ENCODE data around the gene ADCY5.

DNA sequence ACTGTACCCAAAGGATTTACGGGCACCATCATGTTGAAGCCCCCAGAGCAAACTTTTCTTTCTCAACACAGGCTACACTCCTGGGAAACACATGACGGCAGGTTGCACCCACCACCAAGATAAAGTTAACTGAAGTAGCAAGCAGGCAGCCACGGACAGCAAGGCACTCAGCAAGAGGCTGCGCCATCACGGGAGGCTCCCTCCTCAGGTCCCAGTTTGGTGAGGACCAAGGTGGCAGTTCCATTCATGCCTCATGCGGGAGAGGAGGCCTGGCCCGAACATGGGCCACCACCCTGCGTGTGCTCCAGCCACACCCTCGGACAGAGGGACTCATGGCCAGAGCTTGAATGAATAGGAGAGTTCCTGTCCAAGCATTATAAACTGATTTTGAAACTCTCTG, 6.8 kb downstream of the ADCY5 start:
- TF ChIP-seq POLR2AphosphoS5 (IDR thresholded peaks at IDR 0.05) (no peak), POLR2A (IDR thresholded peaks at IDR 0.05) (no peak)
- TF ChIP-seq, protein P1, sequence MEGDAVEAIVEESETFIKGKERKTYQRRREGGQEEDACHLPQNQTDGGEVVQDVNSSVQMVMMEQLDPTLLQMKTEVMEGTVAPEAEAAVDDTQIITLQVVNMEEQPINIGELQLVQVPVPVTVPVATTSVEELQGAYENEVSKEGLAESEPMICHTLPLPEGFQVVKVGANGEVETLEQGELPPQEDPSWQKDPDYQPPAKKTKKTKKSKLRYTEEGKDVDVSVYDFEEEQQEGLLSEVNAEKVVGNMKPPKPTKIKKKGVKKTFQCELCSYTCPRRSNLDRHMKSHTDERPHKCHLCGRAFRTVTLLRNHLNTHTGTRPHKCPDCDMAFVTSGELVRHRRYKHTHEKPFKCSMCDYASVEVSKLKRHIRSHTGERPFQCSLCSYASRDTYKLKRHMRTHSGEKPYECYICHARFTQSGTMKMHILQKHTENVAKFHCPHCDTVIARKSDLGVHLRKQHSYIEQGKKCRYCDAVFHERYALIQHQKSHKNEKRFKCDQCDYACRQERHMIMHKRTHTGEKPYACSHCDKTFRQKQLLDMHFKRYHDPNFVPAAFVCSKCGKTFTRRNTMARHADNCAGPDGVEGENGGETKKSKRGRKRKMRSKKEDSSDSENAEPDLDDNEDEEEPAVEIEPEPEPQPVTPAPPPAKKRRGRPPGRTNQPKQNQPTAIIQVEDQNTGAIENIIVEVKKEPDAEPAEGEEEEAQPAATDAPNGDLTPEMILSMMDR (IDR thresholded peaks at IDR 0.05): no peak
